ENCODE results near the gene XPNPEP2.

- TF ChIP-seq CTCF (IDR thresholded peaks at IDR 0.05), result no peak
- TF ChIP-seq POLR2A (IDR thresholded peaks at IDR 0.05), result no peak
- TF ChIP-seq POLR2AphosphoS5 (IDR thresholded peaks at IDR 0.05), result no peak
Measured at GRCh38 chrX:129731228-129731627, 7.6 kb upstream of the XPNPEP2 start.

All from breast epithelium (tissue), 3 donors.